ENCODE data around the gene BIVM. TPM values are rescaled to one million over a fixed set of nuclear protein-coding genes. Genes with fewer than 3 reads are reported as not detected.

The BIVM gene
- total RNA-seq: 4.7 and 6.4 TPM in 2 replicates

DNA sequence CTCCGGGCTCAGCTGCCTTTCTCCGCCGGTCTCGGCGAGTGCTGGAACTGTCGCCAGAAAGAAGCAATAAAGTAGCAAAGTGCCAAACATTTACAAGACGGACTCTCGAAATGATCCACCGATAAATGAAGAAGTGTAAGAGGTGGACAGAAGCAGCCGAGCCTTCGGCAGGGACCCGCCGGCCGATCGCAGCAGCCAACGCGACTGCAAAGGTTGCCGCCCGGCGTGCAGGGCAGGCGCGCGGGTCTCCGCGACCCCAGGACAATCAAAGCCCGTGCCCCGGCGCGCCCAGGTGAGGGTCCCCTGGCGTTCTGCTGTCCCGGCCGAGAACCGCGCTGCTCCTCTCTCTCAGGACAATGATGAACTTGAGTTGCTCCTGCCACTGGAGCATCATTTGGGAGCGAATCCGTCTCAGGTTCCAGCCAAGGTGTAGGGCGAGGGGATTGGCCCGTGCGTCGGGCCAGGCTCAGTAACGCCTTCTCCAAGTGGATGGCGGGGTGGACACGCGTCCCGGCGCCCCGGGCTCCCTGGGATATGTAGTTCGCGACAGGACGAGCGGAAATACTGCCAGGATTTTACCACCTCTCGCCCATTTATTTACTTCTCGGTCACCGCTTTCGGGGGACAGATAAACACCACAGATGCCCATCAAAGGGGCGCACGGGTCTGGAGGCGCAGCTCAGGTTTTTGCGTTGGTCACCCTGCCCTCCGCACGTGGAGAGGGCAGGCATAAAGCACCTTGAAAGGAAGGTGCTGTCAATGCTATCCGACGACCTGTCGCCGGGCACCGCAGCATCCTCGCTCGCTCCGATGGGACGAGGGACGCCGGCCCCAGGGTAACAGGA lies at the start of gene BIVM, which contains the start of gene POGLUT2:
TSS of gene BIVM (plus strand) at position 539 of the 845 bp plus-strand sequence. CDS start 8,149 bp downstream, outside the sequence.
TSS of gene POGLUT2 (minus strand) at position 396 of the 845 bp plus-strand sequence. CDS start at position 90, 306 bp downstream.
- ChIA-PET CTCF (interaction anchor here (1.8 kb wide), 1 partner anchor 202 kb away, joined by 6 read pairs; the partner anchor contains the start of gene TPP2), POLR2A (interaction anchor here (2.1 kb wide), 1 partner anchor 25 kb away, joined by 18 read pairs; the partner anchor contains the start of gene TEX30)
- intact Hi-C loops (cut with micrococcal nuclease): no loop called here
- peak; percentile 27 for DNase-seq
- ATAC-seq (ENCODE audit: low read depth): peak; percentile 60
- Mint-ChIP-seq H3K9me3 (no peaks in the 10 kb centered on the region), H3K36me3 (ENCODE audit: low read depth) (no peaks in the 10 kb centered on the region), H3K27me3 (peaks cover 7% of the 10 kb centered on the region), H3K27ac (no peak within 1 kb of the TSS), H3K4me3 (peak within 1 kb of the TSS; percentile 85), H3K4me1 (peaks cover 18% of the 10 kb centered on the region)
- TF ChIP-seq, protein P1, sequence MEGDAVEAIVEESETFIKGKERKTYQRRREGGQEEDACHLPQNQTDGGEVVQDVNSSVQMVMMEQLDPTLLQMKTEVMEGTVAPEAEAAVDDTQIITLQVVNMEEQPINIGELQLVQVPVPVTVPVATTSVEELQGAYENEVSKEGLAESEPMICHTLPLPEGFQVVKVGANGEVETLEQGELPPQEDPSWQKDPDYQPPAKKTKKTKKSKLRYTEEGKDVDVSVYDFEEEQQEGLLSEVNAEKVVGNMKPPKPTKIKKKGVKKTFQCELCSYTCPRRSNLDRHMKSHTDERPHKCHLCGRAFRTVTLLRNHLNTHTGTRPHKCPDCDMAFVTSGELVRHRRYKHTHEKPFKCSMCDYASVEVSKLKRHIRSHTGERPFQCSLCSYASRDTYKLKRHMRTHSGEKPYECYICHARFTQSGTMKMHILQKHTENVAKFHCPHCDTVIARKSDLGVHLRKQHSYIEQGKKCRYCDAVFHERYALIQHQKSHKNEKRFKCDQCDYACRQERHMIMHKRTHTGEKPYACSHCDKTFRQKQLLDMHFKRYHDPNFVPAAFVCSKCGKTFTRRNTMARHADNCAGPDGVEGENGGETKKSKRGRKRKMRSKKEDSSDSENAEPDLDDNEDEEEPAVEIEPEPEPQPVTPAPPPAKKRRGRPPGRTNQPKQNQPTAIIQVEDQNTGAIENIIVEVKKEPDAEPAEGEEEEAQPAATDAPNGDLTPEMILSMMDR (IDR thresholded peaks at IDR 0.05): no peak

DNA sequence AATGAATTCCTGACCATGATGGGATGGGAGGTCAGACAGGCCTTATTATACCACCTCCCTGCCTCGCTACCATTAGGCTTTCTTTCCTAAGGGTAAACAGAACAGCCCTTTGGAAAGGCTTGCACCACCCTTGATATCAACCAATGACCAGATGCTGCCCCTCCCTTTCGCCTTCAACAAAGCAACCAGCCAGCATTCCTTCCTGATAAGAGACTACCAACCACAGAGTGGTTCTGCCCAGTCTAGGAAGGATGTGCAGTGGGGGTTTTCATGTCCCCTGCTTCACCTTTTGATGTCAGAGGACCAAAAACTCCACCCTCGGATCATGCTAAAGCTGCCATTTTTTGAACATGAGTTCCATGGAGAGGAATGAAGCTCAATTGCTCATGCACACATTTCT lies 47.0 kb upstream of the BIVM start:
- Mint-ChIP-seq H3K27me3 (peaks cover 17% of the 10 kb centered on the region), H3K4me3 (no peak overlapping the region), H3K36me3 (ENCODE audit: low read depth) (no peaks in the 10 kb centered on the region), H3K27ac (no peak overlapping the region), H3K4me1 (no peaks in the 10 kb centered on the region), H3K9me3 (peaks cover 2% of the 10 kb centered on the region)
- POLR2A ChIA-PET: no interaction called here
- DNase-seq (no peak), ATAC-seq (ENCODE audit: low read depth) (no peak)
- CTCF ChIA-PET: no interaction called here
- TF ChIP-seq, protein P1 (IDR thresholded peaks at IDR 0.05): no peak
- intact Hi-C loops (cut with micrococcal nuclease): no loop called here

DNA sequence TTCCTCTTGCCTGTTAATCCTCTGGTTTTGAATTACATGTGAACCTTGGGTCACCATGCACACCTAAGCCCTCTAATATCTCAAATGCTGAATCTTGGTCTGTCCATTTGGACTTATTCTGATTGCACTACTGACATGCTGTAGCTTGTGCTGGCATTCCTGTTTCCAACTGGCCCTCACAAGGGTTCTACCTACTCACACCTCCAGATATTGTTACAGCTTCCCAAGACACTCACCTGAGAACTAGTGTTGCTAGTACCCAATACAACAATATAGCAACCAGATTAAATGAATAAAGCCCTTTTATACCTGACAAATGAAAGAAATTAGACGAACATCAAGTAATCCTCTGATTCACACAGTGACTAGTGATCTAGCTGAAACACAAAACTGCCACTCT lies 41.9 kb upstream of the BIVM start:
- H3K9me3 Mint-ChIP-seq: peaks cover 2% of the 10 kb centered on the region
- CTCF ChIA-PET: no interaction called here
- DNase-seq (no peak), ATAC-seq (ENCODE audit: low read depth) (no peak)
- H3K27me3 Mint-ChIP-seq: peaks cover 2% of the 10 kb centered on the region
- intact Hi-C loops (cut with micrococcal nuclease): no loop called here
- TF ChIP-seq, protein P1 (IDR thresholded peaks at IDR 0.05): no peak
- H3K27ac Mint-ChIP-seq: no peak overlapping the region
- no peaks in the 10 kb centered on the region for H3K36me3 Mint-ChIP-seq (ENCODE audit: low read depth)
- no peaks in the 10 kb centered on the region for H3K4me1 Mint-ChIP-seq
- POLR2A ChIA-PET: no interaction called here
- no peak overlapping the region for H3K4me3 Mint-ChIP-seq

- POLR2A ChIA-PET: no interaction called here
These were observed 40.1 kb upstream of the BIVM start for GRCh38 chr13:102758842-102759241.

GRCh38 chr13:102761071-102761470 lies 37.8 kb upstream of the BIVM start:
- Mint-ChIP-seq H3K36me3 (ENCODE audit: low read depth) (no peaks in the 10 kb centered on the region), H3K9me3 (no peaks in the 10 kb centered on the region), H3K27me3 (no peaks in the 10 kb centered on the region), H3K4me3 (no peak overlapping the region), H3K4me1 (no peaks in the 10 kb centered on the region), H3K27ac (no peak overlapping the region)
- ATAC-seq (ENCODE audit: low read depth): no peak
- ChIA-PET CTCF (no interaction called here), POLR2A (no interaction called here)
- DNase-seq: no peak
- TF ChIP-seq, protein P1 (IDR thresholded peaks at IDR 0.05): no peak
- intact Hi-C loops (cut with micrococcal nuclease): no loop called here

More at GRCh38 chr13:102758842-102759241, 40.1 kb upstream of the BIVM start:
- Mint-ChIP-seq H3K27ac (no peak overlapping the region), H3K27me3 (no peaks in the 10 kb centered on the region), H3K9me3 (no peaks in the 10 kb centered on the region), H3K4me1 (no peaks in the 10 kb centered on the region), H3K4me3 (no peak overlapping the region), H3K36me3 (ENCODE audit: low read depth) (no peaks in the 10 kb centered on the region)
- TF ChIP-seq, protein P1 (IDR thresholded peaks at IDR 0.05): no peak
- ATAC-seq (ENCODE audit: low read depth) (no peak), DNase-seq (no peak)
- intact Hi-C loops (cut with micrococcal nuclease): no loop called here
- CTCF ChIA-PET: no interaction called here
